Central memory CD8-positive, alpha-beta T cell (primary cell): ENCODE results near the gene IDH3A.

Experiments used
- ATAC-seq: fragments of 150-1000 bp; cut with Tn5 transposase; replicated peaks from 2 replicates; pipeline ENCODE4 v1.10.0; 2022; ENCODE audit warnings: mild to moderate bottlenecking, moderate FRiP score, moderate number of reproducible peaks; ENCODE audit not compliant: poor library complexity, severe bottlenecking; ENCODE audit errors: extremely low read depth
- DNase-seq, 2 donors: peaks; one replicate each; pipeline ENCODE4 v3.0.0; 2021; ENCODE audit warnings: low spot score in 2 of 2
- H3K27ac Mint-ChIP-seq: one replicate; pipeline ENCODE4 v1.8.0; 2022; ENCODE audit warnings: low read depth, mild to moderate bottlenecking, moderate library complexity, mixed read lengths
- H3K27me3 Mint-ChIP-seq: one replicate; pipeline ENCODE4 v1.8.0; 2022; ENCODE audit warnings: mixed read lengths
- H3K36me3 Mint-ChIP-seq: one replicate; pipeline ENCODE4 v1.8.0; 2022; ENCODE audit warnings: mild to moderate bottlenecking, moderate library complexity, mixed read lengths; ENCODE audit not compliant: insufficient read depth
- H3K4me1 Mint-ChIP-seq: one replicate; pipeline ENCODE4 v1.8.0; 2022; ENCODE audit warnings: mixed read lengths
- H3K4me3 Mint-ChIP-seq: one replicate; pipeline ENCODE4 v1.8.0; 2022; ENCODE audit warnings: mild to moderate bottlenecking, moderate library complexity, mixed read lengths
- H3K9me3 Mint-ChIP-seq: one replicate; pipeline ENCODE4 v1.8.0; 2022; ENCODE audit warnings: mixed read lengths

Gene IDH3A

DNA sequence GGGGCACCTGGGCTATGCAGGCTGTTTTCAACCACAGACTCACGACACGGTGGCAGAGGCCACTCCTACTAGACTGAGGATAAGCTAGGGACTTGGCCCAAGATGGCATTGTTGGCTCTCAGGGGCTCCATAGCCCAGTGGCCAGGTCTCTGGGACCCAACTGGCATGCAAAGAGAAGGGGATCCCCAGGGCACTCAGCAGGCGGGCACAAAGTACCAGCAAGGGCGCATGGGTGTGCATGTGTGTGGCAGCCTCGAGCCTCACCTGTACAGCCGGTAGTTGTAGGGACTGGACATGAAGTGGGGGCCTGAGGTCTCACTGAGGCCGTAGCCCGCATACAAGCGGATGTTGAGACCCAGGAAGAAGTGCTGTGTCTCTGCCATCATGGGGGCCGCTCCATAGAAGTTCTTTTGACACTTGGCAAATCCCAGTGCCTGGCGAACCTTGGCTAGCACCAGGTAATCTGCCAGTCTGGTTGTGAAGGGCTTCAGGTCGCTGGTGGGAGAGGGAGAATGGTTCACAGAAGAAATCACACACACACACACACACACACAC, 30.2 kb downstream of the IDH3A start:
- Mint-ChIP-seq H3K27me3 (peaks cover 10% of the 10 kb centered on the region), H3K9me3 (no peaks in the 10 kb centered on the region)

DNA sequence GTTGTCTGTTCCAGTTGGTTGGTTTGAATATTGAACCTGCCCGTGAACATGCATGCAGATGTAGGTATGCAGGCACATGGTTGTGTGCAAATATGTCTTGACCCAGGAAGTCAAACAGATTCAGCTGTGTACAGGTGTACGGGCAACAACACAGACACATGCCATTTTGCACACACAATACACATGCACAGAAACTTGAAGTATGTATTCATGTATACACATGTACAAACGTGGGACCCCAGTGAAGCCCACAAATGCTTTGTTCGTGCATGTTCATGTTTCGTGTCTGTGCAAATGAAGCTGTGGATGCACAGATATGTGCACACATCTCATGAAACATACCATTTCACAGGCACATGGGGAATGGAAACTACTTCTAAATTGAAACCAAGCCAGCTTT, 30.7 kb downstream of the IDH3A start:
- H3K9me3 Mint-ChIP-seq, result no peaks in the 10 kb centered on the region
- no peaks in the 10 kb centered on the region for H3K36me3 Mint-ChIP-seq
- peaks cover 5% of the 10 kb centered on the region for H3K4me1 Mint-ChIP-seq
- H3K27me3 Mint-ChIP-seq, result peaks cover 10% of the 10 kb centered on the region
- ATAC-seq, result no peak
- no peak for DNase-seq
- no peak overlapping the region for H3K27ac Mint-ChIP-seq
- H3K4me3 Mint-ChIP-seq, result no peak overlapping the region

More for the DNA sequence above, 30.2 kb downstream of the IDH3A start:
- DNase-seq (no peak), ATAC-seq (no peak)
- no peaks in the 10 kb centered on the region for H3K36me3 Mint-ChIP-seq
- no peak overlapping the region for H3K4me3 Mint-ChIP-seq
- peaks cover 11% of the 10 kb centered on the region for H3K4me1 Mint-ChIP-seq
- no peak overlapping the region for H3K27ac Mint-ChIP-seq

- no peaks in the 10 kb centered on the region for H3K36me3 Mint-ChIP-seq
- peaks cover 28% of the 10 kb centered on the region for H3K27me3 Mint-ChIP-seq
- H3K4me3 Mint-ChIP-seq, result no peak overlapping the region
- DNase-seq (peak in 1 of 2 donors; percentile 4), ATAC-seq (no peak)
- no peak overlapping the region for H3K27ac Mint-ChIP-seq
- no peaks in the 10 kb centered on the region for H3K9me3 Mint-ChIP-seq
- no peaks in the 10 kb centered on the region for H3K4me1 Mint-ChIP-seq
Observed at GRCh38 chr15:78182336-78182700, 33.2 kb downstream of the IDH3A start.

DNA sequence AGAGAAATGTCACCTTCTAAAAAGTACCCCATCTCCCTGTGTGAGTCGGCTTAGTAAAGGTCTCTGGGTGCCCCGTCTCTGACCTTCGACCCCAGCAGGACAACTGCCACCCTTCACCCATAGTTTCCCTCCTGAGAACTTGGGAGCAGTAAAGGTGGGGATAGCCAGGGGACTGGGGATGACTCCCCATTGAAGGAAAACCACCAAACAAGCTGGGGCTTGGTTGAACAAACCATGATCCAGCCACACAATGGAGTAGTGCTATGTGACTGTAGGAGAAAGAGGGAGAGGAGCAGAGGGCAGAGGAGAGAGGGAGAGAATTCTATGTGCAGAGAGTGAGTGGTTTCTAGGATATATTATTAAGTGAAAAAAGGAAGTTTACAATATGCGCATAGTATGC, 33.7 kb downstream of the IDH3A start:
- no peaks in the 10 kb centered on the region for H3K9me3 Mint-ChIP-seq
- no peak overlapping the region for H3K27ac Mint-ChIP-seq
- no peak for DNase-seq
- no peak for ATAC-seq
- no peak overlapping the region for H3K4me3 Mint-ChIP-seq
- peaks cover 28% of the 10 kb centered on the region for H3K27me3 Mint-ChIP-seq
- no peaks in the 10 kb centered on the region for H3K36me3 Mint-ChIP-seq
- H3K4me1 Mint-ChIP-seq, result no peaks in the 10 kb centered on the region

GRCh38 chr15:78192826-78193594, 43.8 kb downstream of the IDH3A start:
- Mint-ChIP-seq H3K4me3 (no peak overlapping the region), H3K27ac (no peak overlapping the region), H3K27me3 (no peaks in the 10 kb centered on the region), H3K9me3 (no peaks in the 10 kb centered on the region), H3K36me3 (no peaks in the 10 kb centered on the region), H3K4me1 (no peaks in the 10 kb centered on the region)
- ATAC-seq (no peak), DNase-seq (no peak)

DNA sequence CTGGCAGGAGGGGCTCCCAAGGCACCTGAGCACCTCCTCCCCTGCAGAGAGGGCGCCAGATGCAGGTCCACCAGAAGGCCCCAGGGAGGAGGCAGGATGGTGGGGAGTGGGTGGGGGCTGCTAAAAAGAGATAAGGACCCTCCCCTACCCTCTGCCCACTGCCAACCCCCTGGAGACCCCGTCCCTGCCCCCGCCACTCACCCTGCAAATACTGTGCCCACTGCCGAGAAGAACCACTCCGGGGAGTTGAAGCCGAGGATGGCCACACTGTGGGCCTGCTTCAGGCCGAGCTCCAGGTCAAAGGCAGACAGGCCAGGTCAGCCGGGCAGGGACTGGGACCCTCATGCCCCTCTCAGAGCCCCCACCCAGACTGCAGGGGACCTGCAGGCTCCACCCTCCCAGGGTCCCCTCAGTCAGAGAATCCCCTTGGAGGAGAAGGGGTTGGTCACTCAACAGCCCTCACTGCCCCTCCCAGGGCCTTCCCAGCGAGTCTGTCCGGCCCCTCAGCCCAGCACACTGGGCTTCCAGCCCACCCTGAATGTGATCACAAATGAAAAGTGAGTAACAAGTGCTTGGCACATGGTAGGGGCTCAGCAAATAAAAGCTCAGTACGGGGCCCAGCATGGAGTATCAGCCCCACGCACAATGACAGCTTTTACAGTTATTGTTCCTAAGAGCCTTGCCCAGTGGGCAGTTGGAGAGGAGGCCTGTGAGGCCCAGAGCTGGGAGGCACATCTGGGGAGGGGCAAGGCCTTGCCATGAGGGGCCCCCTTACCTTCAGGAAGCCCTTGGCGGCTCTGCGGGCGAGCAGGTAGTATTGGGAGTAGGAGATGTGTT, 44.8 kb downstream of the IDH3A start:
- no peak for ATAC-seq
- Mint-ChIP-seq H3K27me3 (no peaks in the 10 kb centered on the region), H3K4me3 (no peak overlapping the region), H3K27ac (no peak overlapping the region), H3K36me3 (no peaks in the 10 kb centered on the region), H3K4me1 (no peaks in the 10 kb centered on the region), H3K9me3 (no peaks in the 10 kb centered on the region)
- no peak for DNase-seq

DNA sequence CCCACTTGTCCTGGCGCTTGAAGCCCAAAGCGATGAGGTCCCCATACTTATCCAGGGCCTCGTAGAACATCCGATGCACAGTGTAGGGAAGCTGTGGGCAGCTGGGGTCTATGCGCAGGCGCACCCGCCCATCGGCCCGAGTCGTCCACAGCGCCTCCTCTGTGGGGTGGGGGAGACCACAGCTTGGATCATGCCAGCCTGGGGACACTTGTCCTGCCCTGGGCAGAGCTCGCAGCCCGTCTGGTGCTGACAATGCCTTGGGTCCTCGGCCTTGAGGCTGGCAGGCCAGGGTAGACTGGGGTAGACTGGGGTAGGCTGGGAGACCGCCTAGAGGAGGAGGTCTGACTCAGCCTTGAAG, 45.4 kb downstream of the IDH3A start:
- Mint-ChIP-seq H3K36me3 (no peaks in the 10 kb centered on the region), H3K27ac (no peak overlapping the region), H3K27me3 (no peaks in the 10 kb centered on the region), H3K9me3 (no peaks in the 10 kb centered on the region), H3K4me3 (no peak overlapping the region), H3K4me1 (no peaks in the 10 kb centered on the region)
- DNase-seq, result no peak
- ATAC-seq, result no peak

DNA sequence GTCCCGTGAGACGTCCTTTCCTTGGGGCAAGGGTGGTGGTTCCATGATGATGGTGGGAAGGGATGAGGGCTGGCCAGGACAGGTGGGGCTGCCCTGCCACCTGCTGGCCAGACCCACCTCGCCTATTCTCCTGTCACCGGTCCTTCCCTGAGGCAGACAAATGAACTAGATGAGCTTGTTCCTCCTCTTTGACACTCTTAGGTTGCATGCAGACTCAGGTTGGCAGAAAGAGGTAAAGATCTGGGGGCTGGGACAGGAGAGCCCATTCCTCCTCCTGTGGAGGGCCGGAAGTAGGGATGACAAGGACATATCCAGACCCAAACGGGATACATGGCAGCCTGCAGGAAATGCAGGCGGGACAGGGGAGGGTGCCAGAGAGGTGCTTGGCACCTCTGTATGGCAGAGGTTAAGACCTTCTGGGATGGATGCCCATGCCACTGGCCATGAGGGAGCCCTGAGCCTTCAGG, 46.6 kb downstream of the IDH3A start:
- H3K27ac Mint-ChIP-seq, result no peak overlapping the region
- H3K27me3 Mint-ChIP-seq, result no peaks in the 10 kb centered on the region
- H3K4me1 Mint-ChIP-seq, result no peaks in the 10 kb centered on the region
- H3K4me3 Mint-ChIP-seq, result no peak overlapping the region
- H3K36me3 Mint-ChIP-seq, result no peaks in the 10 kb centered on the region
- ATAC-seq (peak; percentile 67), DNase-seq (no peak)
- no peaks in the 10 kb centered on the region for H3K9me3 Mint-ChIP-seq

DNA sequence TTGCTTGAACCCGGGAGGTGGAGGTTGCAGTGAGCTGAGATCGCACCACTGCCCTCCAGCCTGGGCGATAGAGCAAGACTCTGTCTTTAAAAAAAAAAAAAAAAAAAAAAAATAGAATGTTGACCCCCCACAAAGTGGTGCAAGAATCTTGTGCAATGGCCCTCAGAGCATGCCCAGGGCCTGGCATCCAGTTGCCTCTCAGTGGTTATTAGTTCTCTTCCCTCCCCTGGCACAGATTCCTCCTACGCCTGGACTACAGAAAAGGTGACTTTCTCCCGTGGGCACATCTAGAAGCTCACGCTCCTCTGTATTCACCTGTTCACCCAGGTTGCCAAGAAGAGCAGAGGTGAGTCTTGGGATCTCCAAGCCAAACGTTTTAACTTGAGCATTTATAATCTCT, 48.5 kb downstream of the IDH3A start:
- Mint-ChIP-seq H3K4me1 (no peaks in the 10 kb centered on the region), H3K27ac (no peak overlapping the region), H3K27me3 (no peaks in the 10 kb centered on the region), H3K9me3 (no peaks in the 10 kb centered on the region), H3K4me3 (no peak overlapping the region), H3K36me3 (peaks cover 2% of the 10 kb centered on the region)
- DNase-seq (no peak), ATAC-seq (no peak)

DNA sequence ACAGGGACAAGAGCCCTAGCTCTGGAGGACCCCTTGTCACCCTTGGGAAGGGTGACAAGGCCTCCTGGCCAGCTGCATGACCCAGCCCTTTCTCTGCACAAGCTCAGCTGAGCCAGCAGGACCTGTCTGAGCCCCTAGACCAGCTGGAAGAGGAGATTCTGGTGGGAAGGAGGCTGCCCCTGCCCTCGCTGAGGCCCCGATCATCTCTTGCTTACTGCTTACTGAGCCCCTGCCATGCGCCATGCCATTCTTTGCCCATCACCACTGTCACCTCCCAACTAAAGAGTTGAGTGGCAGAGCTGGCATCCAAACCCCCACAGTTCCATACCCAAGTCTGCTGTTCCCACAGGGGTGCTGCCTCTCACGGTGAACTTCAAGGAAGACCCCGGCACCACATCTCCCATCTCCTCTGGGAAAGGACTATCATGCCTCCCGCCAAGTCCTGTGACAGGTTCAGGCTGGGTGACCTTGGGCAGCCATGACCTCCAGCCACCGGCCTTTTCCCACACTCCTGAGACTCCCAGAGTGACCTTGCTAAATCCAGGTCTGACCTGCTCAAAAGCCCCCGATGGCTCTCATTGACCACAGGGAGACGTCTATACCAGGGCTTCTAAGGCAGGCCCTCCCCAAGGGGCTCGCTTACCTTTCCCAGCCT, 51.2 kb downstream of the IDH3A start:
- Mint-ChIP-seq H3K9me3 (no peaks in the 10 kb centered on the region), H3K36me3 (peaks cover 4% of the 10 kb centered on the region), H3K27me3 (no peaks in the 10 kb centered on the region), H3K4me3 (no peak overlapping the region), H3K4me1 (no peaks in the 10 kb centered on the region), H3K27ac (no peak overlapping the region)
- no peak for DNase-seq
- no peak for ATAC-seq

GRCh38 chr15:78201281-78202190, 52.4 kb downstream of the IDH3A start:
- H3K27me3 Mint-ChIP-seq, result no peaks in the 10 kb centered on the region
- DNase-seq (no peak), ATAC-seq (no peak)
- no peaks in the 10 kb centered on the region for H3K4me1 Mint-ChIP-seq
- no peak overlapping the region for H3K4me3 Mint-ChIP-seq
- H3K27ac Mint-ChIP-seq, result no peak overlapping the region
- no peaks in the 10 kb centered on the region for H3K9me3 Mint-ChIP-seq
- peaks cover 4% of the 10 kb centered on the region for H3K36me3 Mint-ChIP-seq
